MM.1S (cell line): Measurements from ENCODE around the gene OR5H15.

ENCODE experiments used
- DNase-seq: peaks from one replicate; pipeline ENCODE4 v3.0.0-alpha.2; 2015
- H2AFZ ChIP-seq: fragments of 300-600 bp; sonication (generic); 2 replicates; pipeline ENCODE4 v1.6.0; 2016; ENCODE audit warnings: antibody characterized with exemption, low read length
- H3F3A ChIP-seq: fragments of 300-600 bp; sonication (generic); 2 replicates; pipeline ENCODE4 v1.6.1; 2016; ENCODE audit warnings: mild to moderate bottlenecking, antibody characterized with exemption, low read length, moderate library complexity, mixed read lengths; ENCODE audit not compliant: insufficient read depth
- H3K27ac ChIP-seq: fragments of 300-600 bp; sonication (generic); 2 replicates; pipeline ENCODE4 v1.5.1; 2016; ENCODE audit warnings: mild to moderate bottlenecking, low read length
- H3K27me3 ChIP-seq: fragments of 300-600 bp; sonication (generic); replicated peaks from 2 replicates; pipeline ENCODE4 v1.6.0; 2016; ENCODE audit warnings: low read length; ENCODE audit not compliant: insufficient read depth
- H3K36me3 ChIP-seq: fragments of 300-600 bp; sonication (generic); replicated peaks from 2 replicates; pipeline ENCODE4 v1.6.1; 2016; ENCODE audit warnings: mild to moderate bottlenecking, low read length, mixed read lengths; ENCODE audit not compliant: insufficient read depth
- H3K4me1 ChIP-seq: fragments of 300-600 bp; sonication (generic); 2 replicates; pipeline ENCODE4 v1.6.1; 2016; ENCODE audit warnings: low read length, mixed read lengths
- H3K4me2 ChIP-seq: fragments of 300-600 bp; sonication (generic); 2 replicates; pipeline ENCODE4 v1.6.0; 2016; ENCODE audit warnings: low read depth, low read length
- H3K4me3 ChIP-seq: fragments of 300-600 bp; sonication (generic); 2 replicates; pipeline ENCODE4 v1.5.1; 2016; ENCODE audit warnings: low read length, mixed read lengths
- H3K79me2 ChIP-seq: fragments of 300-600 bp; sonication (generic); 2 replicates; pipeline ENCODE4 v1.6.1; 2016; ENCODE audit warnings: mixed run types, low read length, mixed read lengths
- H3K9ac ChIP-seq: fragments of 300-600 bp; sonication (generic); 2 replicates; pipeline ENCODE4 v1.6.1; 2016; ENCODE audit warnings: low read length, mixed read lengths
- H3K9me2 ChIP-seq: fragments of 300-600 bp; sonication (generic); replicated peaks from 2 replicates; pipeline ENCODE4 v1.6.1; 2016; ENCODE audit warnings: mild to moderate bottlenecking, low read length, mixed read lengths; ENCODE audit not compliant: insufficient read depth
- H3K9me3 ChIP-seq: fragments of 300-600 bp; sonication (generic); replicated peaks from 2 replicates; pipeline ENCODE4 v1.6.1; 2016; ENCODE audit warnings: mild to moderate bottlenecking, low read length, mixed read lengths; ENCODE audit not compliant: insufficient read depth
- H4K20me1 ChIP-seq: fragments of 300-600 bp; sonication (generic); 2 replicates; pipeline ENCODE4 v1.6.1; 2016; ENCODE audit warnings: mild to moderate bottlenecking, low read length, moderate library complexity, mixed read lengths; ENCODE audit not compliant: insufficient read depth
- EZH2 ChIP-seq: fragments of 300-600 bp; sonication (generic); optimal IDR thresholded peaks from 2 replicates; pipeline ENCODE3; 2017; ENCODE audit warnings: low read depth, mild to moderate bottlenecking, antibody characterized with exemption, low read length, mixed read lengths
- EZH2phosphoT487 ChIP-seq: fragments of 300-600 bp; sonication (generic); IDR thresholded peaks from 2 replicates; pipeline ENCODE4 v1.6.1; 2018; ENCODE audit warnings: antibody characterized with exemption, low read length
- TF ChIP-seq, protein P1 (sequence below): fragments of 300-600 bp; sonication (generic); IDR thresholded peaks from 2 replicates; pipeline ENCODE4 v1.5.1; 2016; ENCODE audit warnings: antibody characterized with exemption, low read length, mixed read lengths

Gene OR5H15

DNA sequence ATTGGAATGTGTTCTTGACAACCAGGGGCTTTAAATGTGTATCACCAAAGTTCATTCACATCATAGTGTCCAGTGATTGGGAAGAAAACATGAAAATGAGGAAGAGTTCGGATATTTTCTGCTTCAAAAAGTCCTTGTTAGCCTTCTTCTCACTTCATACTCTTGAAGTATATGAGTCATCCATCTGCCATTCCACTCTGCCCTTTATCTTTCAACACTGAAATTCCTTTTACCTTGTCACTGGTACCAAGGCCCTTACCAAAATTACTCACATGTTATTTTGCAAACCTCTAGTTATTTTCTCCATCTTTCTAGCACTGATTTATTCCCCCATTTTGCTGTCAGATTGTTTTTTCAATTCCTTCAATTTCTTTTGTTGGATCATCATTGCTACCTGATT is 32.5 kb downstream of the OR5H15 start:
- H2AFZ ChIP-seq = no peak overlapping the region
- H3K4me1 ChIP-seq = no peaks in the 10 kb centered on the region
- H3K4me2 ChIP-seq = no peak overlapping the region
- H3K9me2 ChIP-seq = no peaks in the 10 kb centered on the region
- no peak for DNase-seq
- H4K20me1 ChIP-seq = no peaks in the 10 kb centered on the region
- TF ChIP-seq, protein P1, sequence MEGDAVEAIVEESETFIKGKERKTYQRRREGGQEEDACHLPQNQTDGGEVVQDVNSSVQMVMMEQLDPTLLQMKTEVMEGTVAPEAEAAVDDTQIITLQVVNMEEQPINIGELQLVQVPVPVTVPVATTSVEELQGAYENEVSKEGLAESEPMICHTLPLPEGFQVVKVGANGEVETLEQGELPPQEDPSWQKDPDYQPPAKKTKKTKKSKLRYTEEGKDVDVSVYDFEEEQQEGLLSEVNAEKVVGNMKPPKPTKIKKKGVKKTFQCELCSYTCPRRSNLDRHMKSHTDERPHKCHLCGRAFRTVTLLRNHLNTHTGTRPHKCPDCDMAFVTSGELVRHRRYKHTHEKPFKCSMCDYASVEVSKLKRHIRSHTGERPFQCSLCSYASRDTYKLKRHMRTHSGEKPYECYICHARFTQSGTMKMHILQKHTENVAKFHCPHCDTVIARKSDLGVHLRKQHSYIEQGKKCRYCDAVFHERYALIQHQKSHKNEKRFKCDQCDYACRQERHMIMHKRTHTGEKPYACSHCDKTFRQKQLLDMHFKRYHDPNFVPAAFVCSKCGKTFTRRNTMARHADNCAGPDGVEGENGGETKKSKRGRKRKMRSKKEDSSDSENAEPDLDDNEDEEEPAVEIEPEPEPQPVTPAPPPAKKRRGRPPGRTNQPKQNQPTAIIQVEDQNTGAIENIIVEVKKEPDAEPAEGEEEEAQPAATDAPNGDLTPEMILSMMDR = no peak
- TF ChIP-seq EZH2phosphoT487 (no peak), EZH2 (no peak)
- H3K27me3 ChIP-seq = no peaks in the 10 kb centered on the region
- no peak overlapping the region for H3K27ac ChIP-seq
- H3K4me3 ChIP-seq = no peak overlapping the region
- H3K9me3 ChIP-seq = no peaks in the 10 kb centered on the region
- H3K79me2 ChIP-seq = no peaks in the 10 kb centered on the region
- H3K36me3 ChIP-seq = no peaks in the 10 kb centered on the region
- H3K9ac ChIP-seq = no peak overlapping the region
- no peaks in the 10 kb centered on the region for H3F3A ChIP-seq

DNA sequence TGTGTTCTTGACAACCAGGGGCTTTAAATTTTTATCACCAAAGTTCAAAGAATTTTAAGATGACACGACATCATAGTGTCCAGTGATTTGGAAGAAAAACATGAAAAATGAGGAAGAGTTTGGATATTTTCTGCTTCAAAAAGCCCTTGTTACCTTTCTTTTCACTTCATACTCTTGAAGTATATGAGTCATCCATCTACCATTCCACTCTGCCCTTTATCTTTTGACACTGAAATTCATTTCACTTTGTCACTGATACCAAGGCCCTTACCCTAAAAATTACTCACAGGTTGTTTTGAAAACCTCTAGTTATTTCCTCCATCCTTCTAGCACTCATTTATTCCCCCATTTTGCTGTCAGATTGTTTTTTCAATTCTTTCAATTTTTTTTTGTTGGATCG is 42.7 kb downstream of the OR5H15 start:
- Histone ChIP-seq H3K36me3 (no peaks in the 10 kb centered on the region), H3K27ac (no peak overlapping the region), H3K4me2 (no peak overlapping the region), H3K79me2 (no peaks in the 10 kb centered on the region), H3K4me1 (no peaks in the 10 kb centered on the region), H3K9me3 (no peaks in the 10 kb centered on the region), H2AFZ (no peak overlapping the region), H3F3A (no peaks in the 10 kb centered on the region), H3K9me2 (no peaks in the 10 kb centered on the region), H3K9ac (no peak overlapping the region), H3K4me3 (no peak overlapping the region), H4K20me1 (no peaks in the 10 kb centered on the region), H3K27me3 (no peaks in the 10 kb centered on the region)
- DNase-seq = no peak
- TF ChIP-seq EZH2 (no peak), EZH2phosphoT487 (no peak)
- TF ChIP-seq, protein P1 = no peak

GRCh38 chr3:98213276-98213675 is 46.8 kb downstream of the OR5H15 start:
- TF ChIP-seq EZH2 (no peak), EZH2phosphoT487 (no peak)
- TF ChIP-seq, protein P1 = no peak
- no peak overlapping the region for H3K9ac ChIP-seq
- H3K9me2 ChIP-seq = no peaks in the 10 kb centered on the region
- no peaks in the 10 kb centered on the region for H4K20me1 ChIP-seq
- H3K27ac ChIP-seq = no peak overlapping the region
- no peaks in the 10 kb centered on the region for H3K27me3 ChIP-seq
- no peaks in the 10 kb centered on the region for H3K36me3 ChIP-seq
- no peak overlapping the region for H2AFZ ChIP-seq
- H3K4me3 ChIP-seq = no peak overlapping the region
- H3K4me2 ChIP-seq = no peak overlapping the region
- no peaks in the 10 kb centered on the region for H3K9me3 ChIP-seq
- H3F3A ChIP-seq = no peaks in the 10 kb centered on the region
- H3K79me2 ChIP-seq = no peaks in the 10 kb centered on the region
- no peaks in the 10 kb centered on the region for H3K4me1 ChIP-seq
- no peak for DNase-seq
